A549 (cell line): ENCODE results near the gene TUT7.

ENCODE experiments used
- BHLHE40 ChIP-seq: IDR thresholded peaks from 2 replicates; pipeline ENCODE4 v1.6.1; 2012; ENCODE audit warnings: low read depth, low read length, inconsistent platforms
- CEBPB ChIP-seq, 2 experiments: fragments of >200 bp in 1 of 2; sonication (Bioruptor Twin) in 1 of 2; formaldehyde crosslinking in 1 of 2; IDR thresholded peaks; 2 replicates each; pipeline ENCODE4 v1.6.1; 2012 to 2016
- EP300 ChIP-seq, 2 experiments: fragments of >200 bp; sonication (Bioruptor Twin); formaldehyde crosslinking; IDR thresholded peaks; 2 replicates in 1 of 2; 3 replicates in 1 of 2; pipeline ENCODE4 v1.6.1; 2016 to 2017
- HOXB13 ChIP-seq: fragments of 250-450 bp; sonication (Bioruptor Pico); IDR thresholded peaks from 2 replicates; pipeline ENCODE4 v1.5.0; 2020; ENCODE audit warnings: low read depth, mild to moderate bottlenecking, moderate library complexity
- MAFK ChIP-seq: fragments of 450-650 bp; IDR thresholded peaks from 2 replicates; pipeline ENCODE4 v1.6.1; 2014; ENCODE audit not compliant: partially characterized antibody
- RNF2 ChIP-seq: fragments of 200-600 bp; sonication (generic); IDR thresholded peaks from 2 replicates; pipeline ENCODE4 v1.6.1; 2016; ENCODE audit warnings: low read depth, mild to moderate bottlenecking, antibody characterized with exemption, moderate library complexity, borderline replicate concordance
- TF ChIP-seq, protein P1 (sequence below): fragments of >200 bp; sonication (Bioruptor Twin); formaldehyde crosslinking; IDR thresholded peaks from 3 replicates; pipeline ENCODE4 v1.5.1; 2016
- TF ChIP-seq, protein P2 (sequence below): IDR thresholded peaks from 2 replicates; pipeline ENCODE4 v1.6.1; 2012
- TF ChIP-seq, protein P3 (sequence below): IDR thresholded peaks from 2 replicates; pipeline ENCODE4 v1.6.1; 2012

DNA sequence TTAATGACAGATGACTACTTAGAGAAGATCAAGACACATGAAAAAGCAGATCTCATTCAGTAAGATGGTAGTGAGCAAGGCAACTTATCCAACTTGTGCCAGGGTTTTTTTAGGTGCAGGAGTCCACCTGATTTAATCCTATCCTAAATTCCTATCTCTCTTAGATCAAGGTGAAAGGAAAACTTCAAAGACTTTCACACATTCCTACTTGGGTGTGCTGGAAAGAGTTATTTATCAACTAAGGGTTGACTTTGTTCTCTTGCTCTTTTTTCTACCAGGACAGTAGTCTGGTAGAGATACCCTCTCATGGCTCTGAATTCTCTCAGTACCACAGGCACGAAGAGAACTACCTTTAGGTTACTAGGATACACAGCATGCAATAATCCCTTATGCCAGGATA is 18.2 kb downstream of the TUT7 start:
- TF ChIP-seq, protein P1, sequence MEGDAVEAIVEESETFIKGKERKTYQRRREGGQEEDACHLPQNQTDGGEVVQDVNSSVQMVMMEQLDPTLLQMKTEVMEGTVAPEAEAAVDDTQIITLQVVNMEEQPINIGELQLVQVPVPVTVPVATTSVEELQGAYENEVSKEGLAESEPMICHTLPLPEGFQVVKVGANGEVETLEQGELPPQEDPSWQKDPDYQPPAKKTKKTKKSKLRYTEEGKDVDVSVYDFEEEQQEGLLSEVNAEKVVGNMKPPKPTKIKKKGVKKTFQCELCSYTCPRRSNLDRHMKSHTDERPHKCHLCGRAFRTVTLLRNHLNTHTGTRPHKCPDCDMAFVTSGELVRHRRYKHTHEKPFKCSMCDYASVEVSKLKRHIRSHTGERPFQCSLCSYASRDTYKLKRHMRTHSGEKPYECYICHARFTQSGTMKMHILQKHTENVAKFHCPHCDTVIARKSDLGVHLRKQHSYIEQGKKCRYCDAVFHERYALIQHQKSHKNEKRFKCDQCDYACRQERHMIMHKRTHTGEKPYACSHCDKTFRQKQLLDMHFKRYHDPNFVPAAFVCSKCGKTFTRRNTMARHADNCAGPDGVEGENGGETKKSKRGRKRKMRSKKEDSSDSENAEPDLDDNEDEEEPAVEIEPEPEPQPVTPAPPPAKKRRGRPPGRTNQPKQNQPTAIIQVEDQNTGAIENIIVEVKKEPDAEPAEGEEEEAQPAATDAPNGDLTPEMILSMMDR, result no peak
- no peak for TF ChIP-seq HOXB13 (CRISPR knock-in tag)
- TF ChIP-seq, protein P2, sequence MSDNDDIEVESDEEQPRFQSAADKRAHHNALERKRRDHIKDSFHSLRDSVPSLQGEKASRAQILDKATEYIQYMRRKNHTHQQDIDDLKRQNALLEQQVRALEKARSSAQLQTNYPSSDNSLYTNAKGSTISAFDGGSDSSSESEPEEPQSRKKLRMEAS, result no peak
- no peak for TF ChIP-seq MAFK
- no peak for TF ChIP-seq RNF2
- no peak for TF ChIP-seq EP300 (IDR thresholded peaks at IDR 0.05)
- no peak for TF ChIP-seq BHLHE40
- TF ChIP-seq, protein P3, sequence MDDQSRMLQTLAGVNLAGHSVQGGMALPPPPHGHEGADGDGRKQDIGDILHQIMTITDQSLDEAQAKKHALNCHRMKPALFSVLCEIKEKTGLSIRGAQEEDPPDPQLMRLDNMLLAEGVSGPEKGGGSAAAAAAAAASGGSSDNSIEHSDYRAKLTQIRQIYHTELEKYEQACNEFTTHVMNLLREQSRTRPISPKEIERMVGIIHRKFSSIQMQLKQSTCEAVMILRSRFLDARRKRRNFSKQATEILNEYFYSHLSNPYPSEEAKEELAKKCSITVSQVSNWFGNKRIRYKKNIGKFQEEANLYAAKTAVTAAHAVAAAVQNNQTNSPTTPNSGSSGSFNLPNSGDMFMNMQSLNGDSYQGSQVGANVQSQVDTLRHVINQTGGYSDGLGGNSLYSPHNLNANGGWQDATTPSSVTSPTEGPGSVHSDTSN, result no peak
- TF ChIP-seq CEBPB (IDR thresholded peaks at IDR 0.05), result no peak
